ENCODE results near the gene THOC3.
"Not testable (repeated sequence)": the region's sequence is repeated elsewhere in the genome, so short reads cannot be mapped to it uniquely, and the experiment has no call there.

Gene THOC3

GRCh38 chr5:175938489-175938888, 29.6 kb downstream of the THOC3 start:
- not testable (repeated sequence) for DNase-seq

GRCh38 chr5:175928752-175929151, 39.4 kb downstream of the THOC3 start:
- not testable (repeated sequence) for DNase-seq

DNA sequence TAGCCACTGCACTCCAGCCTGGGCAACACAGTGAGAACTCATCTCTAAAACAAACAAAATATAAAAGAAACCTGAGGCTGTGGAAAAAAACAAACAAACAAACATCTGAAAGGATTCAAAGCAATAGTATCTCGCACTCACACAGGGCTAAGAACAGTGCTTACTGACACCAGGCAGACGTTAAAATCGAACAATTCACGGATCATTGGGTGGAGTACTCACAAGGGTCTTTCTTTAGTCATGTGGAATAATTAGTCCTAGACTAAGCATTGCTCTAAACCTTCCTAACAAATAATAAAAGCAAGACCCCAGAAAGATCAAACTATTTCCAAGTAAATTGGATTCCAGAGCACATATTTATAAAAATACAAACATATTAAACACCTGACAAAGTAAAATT, 43.0 kb downstream of the THOC3 start:
- DNase-seq: not testable (repeated sequence)

- DNase-seq: no peak
These were observed 45.8 kb downstream of the THOC3 start for GRCh38 chr5:175922192-175922885.

GRCh38 chr5:175921061-175921730, 46.9 kb downstream of the THOC3 start:
- no peak for DNase-seq

GRCh38 chr5:175920231-175920811, 47.8 kb downstream of the THOC3 start:
- DNase-seq: no peak

DNA sequence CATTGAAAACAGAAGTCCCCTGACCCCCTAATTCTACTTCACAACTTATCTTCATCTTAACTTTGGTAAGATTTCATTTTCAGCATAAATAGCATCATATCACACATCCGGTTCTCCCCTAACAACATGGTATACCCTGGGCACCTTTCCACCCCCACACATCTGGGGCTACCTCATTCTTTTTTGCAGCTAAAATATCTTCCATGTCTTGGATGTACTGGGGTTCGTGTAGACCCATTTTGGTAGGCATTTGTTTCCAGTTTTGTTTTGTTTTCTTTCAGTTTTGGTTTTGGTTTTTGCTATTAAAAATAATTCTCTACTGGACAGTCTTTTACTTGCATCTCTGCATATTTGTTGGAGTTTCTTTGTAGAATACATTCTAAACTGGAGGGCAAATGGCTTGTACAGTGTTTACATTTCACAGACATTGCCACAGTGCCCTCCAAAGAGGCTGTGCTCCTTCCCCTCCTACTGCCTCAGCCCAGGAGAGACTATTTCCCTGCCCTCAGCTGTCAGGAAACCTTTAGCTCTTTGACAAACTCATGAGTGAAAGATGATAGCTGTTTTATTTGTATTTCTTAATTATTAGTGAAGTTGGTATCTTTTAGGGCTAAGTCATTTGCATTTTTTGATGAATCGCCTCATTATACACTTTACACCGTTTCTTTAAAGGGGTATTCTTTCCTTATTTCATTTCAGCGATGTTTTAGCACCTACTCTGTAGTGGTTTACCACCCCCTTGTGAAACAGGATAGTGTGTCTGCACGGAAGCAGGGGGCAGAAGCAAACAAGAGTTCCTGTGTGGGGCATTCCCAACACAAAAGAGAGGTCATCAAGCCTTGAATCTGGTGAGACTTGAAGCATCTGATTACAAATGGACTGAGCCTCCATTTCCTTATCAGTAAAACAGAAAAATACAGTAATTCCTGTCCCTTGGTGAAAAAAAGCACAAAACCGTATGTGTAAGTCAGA, 52.8 kb downstream of the THOC3 start:
- not testable (repeated sequence) for DNase-seq

DNA sequence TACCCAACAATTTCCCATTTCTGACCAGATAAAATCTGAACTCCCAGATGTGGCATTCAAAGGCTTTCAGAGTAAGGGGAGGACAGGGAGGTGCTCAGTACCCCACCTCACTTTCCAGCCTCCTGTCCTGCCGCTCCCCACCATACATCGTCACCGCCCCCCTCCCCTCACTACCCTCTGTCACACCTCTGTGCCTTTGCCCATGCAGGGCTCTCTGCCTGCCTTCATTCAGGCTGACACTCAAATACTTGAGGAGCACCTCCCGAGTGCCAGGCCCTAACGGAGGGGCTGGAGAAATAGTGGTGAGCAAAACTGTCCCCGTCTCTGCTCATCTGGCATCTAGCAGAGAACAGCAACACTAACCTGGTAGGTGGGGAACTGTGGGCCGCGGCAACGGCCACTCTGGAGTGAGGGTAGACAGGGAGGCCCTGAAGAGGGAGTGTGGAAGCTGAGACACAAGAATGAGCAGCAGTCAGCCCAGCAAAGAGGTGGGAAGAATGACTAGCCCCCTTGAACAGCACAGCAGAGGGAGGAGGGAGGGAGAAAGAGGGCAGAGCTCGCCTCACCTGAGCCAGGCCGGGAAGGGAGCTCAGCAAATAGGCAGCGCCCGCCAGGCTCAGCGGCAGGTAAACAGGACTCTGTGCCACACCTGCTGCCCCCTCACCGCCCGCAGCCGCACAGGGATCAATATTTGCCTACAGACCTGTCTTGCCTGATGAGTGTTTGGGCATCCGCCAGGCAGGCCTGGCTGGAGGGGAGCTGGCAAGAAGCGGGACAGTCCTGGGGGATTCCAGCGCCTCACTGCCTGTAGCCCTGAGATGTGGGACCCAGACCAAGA, 54.1 kb downstream of the THOC3 start:
- not testable (repeated sequence) for DNase-seq

GRCh38 chr5:175910072-175910471, 58.0 kb downstream of the THOC3 start:
- not testable (repeated sequence) for DNase-seq

Data from NCI-H2227 treated with DMSO at 0.1 percent for 48 hours (cell line).